Stimulated activated CD8-positive, alpha-beta memory T cell treated with anti-CD3 and anti-CD28 coated beads, Interleukin-15, amount 100 ng/mL, for 24 hours (primary cell): ENCODE results near the gene DNAH6.

ENCODE experiments used
- DNase-seq: peaks from one replicate; pipeline ENCODE4 v3.0.0-alpha.2; 2020; ENCODE audit warnings: low read depth

DNAH6 gene

DNA sequence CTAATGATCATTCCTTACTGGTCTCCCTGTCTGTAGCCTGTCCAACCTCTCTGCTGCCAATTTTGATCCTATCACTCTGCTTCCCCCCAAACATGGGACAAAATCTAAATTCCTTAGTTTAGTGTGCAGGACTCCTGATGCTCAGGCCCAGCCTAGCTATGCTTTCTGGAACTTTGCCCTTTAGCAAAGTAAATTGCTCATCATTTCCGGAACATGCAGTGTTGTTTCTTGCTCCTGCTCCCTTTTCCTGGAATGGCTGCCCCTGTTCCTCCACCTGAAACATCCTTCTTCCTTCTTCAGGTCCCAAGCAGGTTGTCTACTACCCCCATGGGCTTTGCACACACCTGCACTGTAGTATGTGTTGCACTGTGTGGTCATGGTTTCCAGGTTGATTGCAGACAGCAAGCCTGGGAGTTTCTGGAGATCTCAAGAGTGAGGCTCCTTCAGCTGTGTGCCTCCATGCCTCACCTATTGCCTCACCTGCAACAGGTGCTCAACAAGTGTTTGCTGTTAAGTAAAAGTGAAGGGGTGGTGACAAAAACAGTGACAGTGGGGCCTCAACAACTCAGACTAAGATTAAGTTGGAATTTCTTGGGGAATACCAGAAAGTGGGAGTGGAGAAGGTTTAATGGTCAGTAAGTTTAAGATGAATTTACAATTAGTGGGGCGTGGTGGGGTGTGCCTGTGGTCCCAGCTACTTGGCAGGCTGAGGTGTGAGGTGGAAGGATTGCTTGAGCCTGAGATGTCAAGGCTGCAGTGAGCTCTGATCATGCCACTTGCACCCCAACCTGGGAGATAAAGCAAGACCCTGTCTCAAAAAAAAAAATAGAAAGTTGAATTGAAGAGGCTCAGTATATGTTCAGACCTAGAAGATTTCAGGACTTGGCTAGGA lies 120.0 kb downstream of the DNAH6 start:
- no peak for DNase-seq

DNA sequence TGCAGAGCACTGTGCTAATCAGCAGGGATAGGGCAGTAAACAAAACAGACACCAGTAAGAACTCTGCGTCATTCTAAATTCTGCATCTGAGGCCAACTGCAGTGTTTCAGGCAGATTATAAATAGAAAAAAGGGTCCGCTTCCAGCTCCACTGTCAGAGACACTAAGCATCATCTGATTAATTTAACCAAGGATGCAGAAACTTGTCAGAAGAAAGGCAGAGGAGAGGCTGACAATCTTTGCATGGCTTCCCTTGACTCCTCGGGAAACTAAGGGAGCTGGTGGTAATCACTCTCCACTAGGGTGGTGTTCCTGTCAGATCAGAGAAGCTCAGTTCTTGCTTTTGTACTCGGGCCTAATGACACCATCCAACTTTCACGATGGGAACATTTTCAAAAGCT lies 123.5 kb downstream of the DNAH6 start:
- DNase-seq, result no peak

DNA sequence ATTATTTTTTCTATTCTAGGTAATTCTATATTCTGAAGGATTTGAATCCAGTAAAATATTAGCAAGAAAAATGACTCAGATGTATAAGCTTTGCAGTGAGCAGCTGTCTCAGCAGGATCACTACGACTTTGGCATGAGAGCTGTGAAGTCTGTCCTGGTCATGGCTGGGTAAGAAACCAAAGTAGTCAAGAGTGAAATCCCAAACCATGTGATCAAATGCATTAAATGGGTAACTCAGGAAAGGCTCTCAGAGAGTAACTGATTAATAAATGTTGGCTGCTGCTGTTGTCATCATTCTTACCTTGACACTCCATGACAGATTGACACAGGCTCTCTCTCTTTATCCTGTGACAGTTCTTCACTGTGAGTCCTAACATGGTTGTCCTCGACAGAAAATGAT lies 124.1 kb downstream of the DNAH6 start:
- no peak for DNase-seq

DNA sequence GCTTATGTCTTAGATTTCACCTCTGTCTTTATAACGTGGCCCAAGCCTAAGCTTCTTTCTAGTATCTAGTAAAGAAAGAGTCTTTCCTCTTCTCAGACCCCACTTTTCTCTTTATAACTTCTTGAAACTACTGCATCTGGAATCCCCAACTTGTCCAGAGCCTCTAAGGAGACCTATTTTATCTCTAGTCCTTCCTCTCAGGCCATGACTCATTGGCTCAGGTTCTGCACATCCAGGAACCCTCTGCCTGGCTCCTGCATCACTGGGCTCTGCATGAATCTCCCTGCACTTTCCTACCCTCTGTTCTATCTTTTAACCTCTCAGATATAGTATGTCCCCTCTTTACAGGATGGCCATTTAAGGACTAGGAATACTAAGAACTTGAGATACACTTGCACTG lies 124.7 kb downstream of the DNAH6 start:
- no peak for DNase-seq

DNA sequence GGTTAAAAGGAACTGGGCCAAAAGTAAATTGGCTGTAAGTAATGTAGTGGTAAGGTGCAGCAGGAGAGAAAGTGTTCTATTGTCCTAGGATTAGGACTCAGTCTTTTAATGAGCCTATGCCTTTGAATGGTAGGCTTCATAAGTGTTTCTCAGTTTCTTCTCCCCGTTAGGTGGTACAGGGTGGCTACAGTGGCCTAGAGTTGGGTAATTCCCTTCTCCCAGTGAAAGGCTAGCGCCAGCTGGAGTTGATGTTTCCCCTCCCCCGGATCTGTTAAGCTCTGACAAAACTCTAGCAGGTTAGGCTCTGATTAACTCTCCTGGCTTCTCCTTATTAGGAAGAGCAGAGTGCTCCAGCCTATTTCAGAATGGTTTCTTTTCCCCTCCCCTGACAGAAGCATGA lies 127.7 kb downstream of the DNAH6 start:
- no peak for DNase-seq

DNA sequence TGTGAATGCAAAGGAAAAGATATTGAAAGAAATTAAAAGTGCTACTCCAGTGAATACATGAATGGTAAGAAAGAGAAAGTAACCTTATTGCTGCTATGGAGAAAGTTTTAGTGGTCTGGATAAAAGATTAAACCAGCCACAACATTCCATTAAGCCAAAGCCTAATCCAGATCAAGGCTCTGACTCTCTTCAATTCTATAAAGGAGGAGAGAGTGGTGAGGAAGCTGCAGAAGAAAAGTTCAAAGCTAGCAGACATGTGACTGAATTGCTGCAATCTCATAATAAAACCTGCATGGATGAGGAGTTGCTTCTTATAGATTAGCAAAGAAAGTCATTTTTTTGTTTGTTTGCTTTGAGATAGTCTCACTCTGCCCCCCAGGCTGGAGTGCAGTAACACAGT lies 130.2 kb downstream of the DNAH6 start:
- DNase-seq, result no peak

DNA sequence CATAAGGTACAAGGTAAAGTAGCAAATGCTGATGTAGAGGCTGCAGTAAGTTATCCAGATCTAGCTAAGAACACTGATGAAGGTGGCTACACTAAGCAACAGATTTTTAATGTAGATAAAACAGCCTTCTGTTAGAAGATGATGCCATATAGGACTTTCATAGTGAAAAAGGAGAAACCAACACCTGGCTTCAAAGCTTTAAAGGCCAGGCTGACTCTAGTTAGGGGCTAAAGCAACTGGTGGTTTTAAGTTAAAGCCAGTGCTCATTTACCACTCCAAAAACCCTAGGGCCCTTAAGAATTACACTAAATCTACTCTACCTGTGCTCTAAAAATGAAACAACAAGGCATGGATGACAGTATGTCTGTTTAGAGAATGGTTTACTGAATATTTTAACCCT lies 131.0 kb downstream of the DNAH6 start:
- DNase-seq, result no peak

DNA sequence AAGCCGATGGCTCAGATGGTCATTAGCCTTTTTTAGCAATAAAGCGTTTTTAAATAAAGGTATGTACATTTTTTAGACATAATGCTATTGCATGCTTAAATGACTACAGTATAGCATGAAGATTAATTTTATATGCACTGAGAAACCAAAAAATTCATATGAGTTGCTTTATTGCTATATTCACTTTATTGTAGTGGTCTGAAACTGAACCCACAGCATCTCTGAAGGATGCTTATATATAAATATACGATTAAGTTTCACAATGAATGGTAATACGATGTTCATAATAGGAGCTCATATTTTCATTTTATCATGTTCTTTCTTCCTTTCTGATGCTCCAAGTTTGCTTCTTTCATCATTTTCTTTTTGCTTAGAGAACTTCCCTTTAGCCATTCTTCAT lies 132.8 kb downstream of the DNAH6 start:
- no peak for DNase-seq

DNA sequence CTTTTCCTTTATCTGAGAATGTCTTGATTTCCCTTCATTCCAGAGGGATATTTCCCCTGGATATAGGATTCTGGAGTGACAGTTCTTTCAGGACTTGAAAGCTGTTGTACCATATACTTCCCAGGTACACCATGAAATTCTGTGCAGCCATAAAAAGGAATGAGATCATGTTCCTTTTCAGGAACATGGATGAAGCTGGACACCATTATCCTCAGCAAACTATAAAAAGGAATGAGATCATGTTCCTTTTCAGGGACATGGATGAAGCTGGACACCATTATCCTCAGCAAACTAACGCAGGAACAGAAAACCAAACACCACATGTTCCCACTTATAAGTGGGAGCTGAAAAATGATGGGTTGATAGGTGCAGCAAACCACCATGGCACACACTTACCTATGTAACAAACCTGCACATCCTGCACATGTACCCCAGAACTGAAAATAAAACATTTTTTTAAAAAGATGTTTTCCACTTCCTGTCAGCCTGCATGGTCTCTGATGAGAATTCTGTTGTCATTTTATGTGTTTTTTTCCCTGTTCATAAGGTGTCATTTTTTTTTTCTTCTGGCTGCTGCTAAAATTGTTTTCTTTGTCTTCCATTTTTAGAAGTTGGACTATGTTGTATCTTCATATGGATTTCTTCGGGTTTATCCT lies 133.3 kb downstream of the DNAH6 start:
- no peak for DNase-seq

DNA sequence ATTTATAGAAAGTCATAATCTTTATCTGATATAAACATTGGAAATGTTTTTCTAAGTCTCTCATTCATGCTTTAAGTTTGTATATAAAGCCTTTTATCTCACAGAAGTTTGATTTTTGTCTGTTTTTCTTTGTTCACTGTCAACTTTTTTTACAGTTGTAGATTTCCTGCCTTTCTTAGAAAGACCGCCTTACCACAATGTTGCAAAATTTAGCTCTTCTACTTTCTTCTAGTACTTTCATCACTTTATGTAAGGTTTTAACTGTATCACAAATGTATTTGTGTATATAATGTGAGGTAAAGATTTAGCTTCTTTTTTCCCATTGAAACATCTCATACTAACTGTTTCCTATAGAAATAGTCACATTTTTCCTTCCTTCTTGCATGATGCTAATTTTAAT lies 136.1 kb downstream of the DNAH6 start:
- DNase-seq, result no peak

DNA sequence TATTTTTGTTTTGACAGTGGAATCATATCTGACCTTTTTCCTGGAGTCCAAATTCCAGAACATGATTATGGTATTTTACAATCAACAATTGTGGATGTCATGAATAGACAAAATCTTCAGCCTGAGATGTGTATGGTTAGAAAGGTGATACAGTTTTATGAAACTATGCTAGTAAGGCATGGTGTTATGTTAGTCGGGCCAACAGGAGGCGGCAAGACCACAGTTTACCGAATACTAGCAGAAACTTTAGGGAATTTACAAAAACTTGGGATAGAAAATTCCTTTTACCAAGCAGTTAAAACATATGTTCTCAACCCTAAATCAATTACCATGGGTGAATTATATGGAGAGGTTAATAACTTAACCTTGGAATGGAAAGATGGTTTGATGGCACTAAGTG lies 137.0 kb downstream of the DNAH6 start:
- DNase-seq, result no peak

DNA sequence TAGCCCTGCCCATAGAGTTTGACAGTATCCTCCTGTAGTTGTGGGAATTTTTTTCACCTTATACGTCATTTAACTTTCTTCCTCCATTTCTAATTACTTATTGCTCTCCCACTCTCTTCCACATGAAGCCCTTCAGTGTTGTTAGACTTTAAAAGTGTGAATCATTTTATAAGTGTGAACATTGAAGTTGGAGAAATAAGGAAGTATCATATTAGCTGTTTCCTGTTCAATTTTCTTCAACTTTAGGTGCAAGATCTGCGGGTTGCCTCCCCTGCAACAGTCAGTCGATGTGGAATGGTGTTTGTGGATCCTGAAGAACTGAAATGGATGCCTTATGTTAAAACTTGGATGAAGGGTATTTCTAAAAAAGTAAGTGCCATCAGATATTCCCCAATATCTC lies 138.1 kb downstream of the DNAH6 start:
- DNase-seq, result no peak

DNA sequence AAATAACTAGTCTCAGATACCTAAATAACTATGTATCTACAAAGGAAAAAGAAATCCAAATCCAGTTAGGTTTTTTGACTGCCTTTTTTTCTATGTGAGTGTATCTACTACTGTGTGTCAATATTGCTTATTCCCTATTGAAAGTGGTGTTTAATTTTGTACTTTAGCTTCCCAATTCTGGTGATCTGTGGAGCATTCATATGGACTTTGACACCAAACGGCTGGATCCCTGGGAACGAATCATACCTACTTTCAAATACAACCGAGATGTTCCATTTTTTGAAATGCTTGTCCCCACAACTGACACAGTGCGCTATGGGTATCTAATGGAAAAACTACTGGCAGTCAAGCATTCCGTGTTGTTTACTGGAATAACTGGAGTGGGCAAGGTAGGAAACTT lies 152.8 kb downstream of the DNAH6 start:
- no peak for DNase-seq

DNA sequence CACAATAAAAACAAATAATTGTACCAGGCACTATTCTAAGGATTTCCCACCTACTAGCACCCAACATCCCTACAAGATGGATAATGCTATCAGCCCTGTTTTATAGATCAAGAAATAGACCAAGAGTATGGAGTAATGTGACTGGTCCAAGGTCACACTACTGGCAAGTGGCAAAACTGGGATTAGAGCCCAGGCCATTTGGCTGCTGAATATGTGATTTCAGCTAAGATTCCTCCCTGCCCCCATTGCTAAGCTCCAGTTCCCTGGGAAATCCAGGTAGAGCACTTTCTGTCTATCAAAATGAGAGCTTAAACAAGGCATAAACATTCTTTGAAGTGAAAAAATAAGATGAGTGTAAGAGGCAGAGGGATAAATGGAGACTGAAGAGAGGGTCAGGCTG lies 157.8 kb downstream of the DNAH6 start:
- DNase-seq, result no peak

DNA sequence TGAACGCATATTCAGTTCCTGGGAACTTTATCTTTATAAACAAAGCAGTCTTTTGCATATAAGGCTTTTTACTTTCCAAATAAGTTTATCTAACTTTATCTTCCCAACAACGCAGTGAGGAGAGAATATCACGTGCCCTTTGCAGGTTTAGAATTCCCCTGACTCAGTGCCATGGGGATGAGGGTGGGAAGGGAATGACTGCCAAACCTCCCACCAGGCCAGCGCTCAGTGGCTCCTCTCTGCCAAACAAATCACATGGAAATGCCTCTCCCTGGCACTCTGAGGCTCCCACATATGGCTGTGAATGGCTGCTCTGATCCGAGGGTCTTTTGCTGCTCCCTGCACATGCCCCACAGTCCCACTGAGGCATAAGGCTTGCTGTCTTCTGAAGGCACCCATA lies 158.3 kb downstream of the DNAH6 start:
- no peak for DNase-seq

DNA sequence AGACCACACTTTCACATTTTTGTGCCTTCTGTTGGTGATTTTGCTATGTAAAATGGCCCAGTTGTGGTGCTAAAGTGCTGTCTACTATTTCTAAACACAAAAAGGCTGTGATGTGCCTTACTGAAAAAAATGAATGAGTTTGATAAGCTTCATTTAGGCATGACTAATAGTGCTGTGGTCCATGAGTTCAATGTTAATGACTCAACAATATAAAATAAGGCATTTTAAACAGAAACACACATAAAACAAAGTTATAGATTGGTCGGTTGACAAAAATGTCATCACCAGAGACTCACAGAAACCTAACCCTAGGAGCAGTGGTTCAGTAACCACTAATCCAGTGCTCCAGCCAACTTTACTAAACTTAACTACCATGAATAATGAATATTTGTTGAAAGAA lies 160.0 kb downstream of the DNAH6 start:
- no peak for DNase-seq

DNA sequence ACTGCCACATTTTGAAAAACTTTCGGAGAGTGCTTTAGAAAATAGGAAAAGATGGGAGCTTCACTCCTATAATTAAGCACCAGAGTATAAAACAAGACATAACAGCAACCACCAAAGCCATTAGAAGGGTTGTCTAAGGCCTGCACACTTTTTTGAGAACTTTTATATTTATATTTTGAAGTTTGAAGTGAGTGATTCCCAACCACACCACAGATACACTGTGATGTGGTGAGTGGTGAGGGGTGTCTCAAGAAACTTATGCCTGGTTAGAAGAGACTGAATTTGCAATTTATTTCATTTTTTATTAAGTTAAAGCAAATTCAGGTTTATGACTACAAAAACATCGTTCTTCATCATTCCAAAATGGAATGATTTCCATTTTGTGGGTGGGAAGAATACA lies 161.9 kb downstream of the DNAH6 start:
- DNase-seq, result no peak

DNA sequence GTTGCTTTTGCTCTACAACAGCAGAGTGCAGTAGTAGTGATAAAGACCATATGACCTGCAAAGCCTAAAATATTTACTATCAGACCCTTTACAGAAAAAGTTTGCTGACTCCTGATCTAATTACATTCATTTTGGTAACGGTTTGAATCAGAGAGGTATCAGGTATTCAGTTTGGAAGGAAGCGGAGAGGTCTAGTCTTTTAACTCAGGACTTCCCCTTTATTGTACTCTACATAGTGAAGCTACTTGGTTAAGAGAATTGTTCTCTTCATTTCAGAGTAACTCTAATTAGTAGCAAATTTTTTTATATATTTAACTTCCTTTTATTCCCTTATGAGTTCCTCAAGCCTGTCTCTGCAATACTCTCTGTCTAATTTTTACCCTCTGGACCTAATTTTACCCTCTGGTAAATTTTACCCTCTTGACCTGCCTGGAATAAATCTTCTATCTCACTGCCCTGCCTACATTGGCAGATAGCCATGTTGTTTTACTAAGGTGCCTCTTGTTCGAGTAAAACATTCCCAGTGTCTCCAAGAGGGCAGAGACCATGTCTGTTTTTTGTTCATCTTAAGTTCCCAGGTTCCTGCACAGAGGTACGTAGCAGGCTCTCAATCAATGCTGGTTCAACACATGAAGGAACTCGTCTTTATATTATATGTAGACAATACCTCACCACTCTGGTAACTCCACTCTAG lies 170.6 kb downstream of the DNAH6 start:
- no peak for DNase-seq

DNA sequence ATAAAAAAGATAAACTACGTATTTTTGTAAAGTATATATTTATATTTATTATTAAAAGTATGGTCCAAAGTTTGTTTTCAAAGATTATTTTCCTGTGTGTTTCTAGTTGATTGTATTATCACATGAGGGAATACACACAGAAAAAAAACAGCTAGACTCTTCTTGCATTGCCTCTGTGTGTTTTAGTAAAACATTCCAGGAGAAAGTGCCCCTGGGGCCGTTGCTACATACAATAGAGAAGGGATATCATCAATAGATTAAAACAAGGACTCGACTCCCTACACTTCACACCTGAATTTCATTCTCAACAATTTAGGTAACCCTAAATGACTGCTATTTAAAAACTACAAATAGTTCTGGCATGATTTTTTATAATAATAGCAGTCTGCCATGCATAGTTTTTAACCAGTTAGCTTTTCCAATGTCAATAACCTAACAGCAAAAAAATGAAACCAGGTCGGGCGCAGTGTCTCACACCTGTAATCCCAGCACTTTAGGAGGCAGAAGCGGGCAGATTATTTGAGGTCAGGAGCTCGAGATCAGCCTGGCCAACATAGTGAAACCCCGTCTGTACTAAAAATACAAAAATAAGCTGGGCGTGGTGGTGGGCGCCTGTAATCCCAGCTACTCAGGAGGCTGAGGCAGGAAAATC lies 171.3 kb downstream of the DNAH6 start:
- no peak for DNase-seq

DNA sequence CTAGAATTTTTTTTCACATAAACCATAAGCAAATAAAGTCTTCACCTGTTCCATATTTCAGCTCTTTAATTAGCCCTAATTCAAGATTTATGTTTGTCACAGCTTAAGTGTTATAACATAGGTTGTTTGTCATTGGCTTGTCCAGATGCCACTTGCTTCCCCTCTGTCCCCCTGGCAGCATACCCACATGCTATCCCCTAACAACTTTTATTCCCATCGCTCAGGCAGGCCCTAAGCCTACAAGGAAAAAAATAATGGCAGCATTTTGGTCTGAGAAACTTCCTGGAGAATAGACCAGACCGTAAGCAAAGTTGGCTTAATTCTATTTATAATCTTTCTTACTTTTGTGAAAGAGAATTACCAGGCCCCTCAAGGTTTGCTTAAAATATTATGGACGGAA lies 173.9 kb downstream of the DNAH6 start:
- DNase-seq, result no peak

DNA sequence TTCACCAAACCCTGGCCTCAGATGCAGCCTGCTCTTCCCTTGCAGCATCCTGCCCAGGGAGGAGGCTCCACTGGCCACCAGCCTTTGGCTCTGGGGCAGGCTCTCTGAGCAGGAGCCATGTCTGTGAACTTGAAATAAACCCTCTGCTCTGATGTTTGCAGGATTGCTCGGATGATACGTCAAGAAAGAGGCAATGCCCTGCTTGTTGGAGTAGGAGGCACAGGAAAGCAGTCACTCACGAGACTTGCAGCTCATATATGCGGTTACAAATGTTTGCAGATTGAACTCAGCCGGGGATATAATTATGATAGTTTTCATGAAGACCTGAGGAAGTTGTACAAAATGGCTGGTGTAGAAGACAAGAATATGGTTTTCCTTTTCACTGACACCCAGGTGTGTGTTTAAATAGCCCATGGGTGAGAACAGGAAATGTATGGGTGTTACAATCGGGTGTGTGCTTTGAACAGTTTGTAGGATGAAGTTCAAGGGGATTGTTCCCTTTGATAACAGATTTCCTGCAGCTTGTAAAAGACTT lies 177.9 kb downstream of the DNAH6 start:
- no peak for DNase-seq

DNA sequence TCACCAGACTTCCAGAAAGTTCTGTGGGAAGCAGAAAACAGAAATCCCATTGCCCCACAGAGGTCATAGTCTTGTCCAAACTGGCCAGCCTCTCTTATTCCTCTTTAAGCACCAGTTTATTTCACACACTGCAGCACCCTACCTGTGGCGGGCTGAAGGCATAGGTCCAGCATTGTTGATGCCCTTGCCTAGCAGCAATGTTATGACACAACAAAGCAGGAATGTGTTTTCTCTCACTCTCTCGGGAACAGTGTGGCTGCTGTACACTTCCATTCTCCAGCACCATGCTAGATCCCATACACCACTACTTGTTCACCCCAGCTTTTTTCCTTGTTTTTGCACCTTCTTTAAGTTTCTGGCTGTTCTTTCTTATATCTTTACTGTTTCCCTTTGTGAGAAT lies 181.6 kb downstream of the DNAH6 start:
- DNase-seq, result no peak
